IMR-90 (cell line): ENCODE data around the gene PAN3. TPM values are rescaled to one million over a fixed set of nuclear protein-coding genes. Genes with fewer than 3 reads are reported as not detected.

ENCODE experiments used
- ATAC-seq: fragments of 200-7000 bp; cut with Tn5 transposase; 2 replicates; pipeline ENCODE4 v1.9.1; 2020; ENCODE audit warnings: low read depth, mild to moderate bottlenecking, moderate library complexity
- BruUV-seq: library from RNA; stranded (reverse); fragments of 400-500 nt; replicated peaks from 2 replicates; lab custom pipeline; 2021; lab: Mats Ljungman, UMichigan
- CTCF ChIA-PET: fragments of 300-600 bp; formaldehyde crosslinking; extraction: SDS; loops from one replicate; lab custom pipeline; 2021; ENCODE audit warnings: antibody characterized with exemption; lab: Yijun Ruan, JAX
- POLR2A ChIA-PET: fragments of 300-600 bp; sonication (Branson Sonifier 250); formaldehyde crosslinking; loops from one replicate; lab custom pipeline; 2022; ENCODE audit warnings: antibody characterized with exemption; ENCODE audit not compliant: unreplicated experiment; lab: Charles Lee
- DNase-seq: peaks from one replicate; pipeline ENCODE4 v3.0.0; 2013
- H2AFZ ChIP-seq: replicated peaks from 2 replicates; pipeline ENCODE3; 2013; ENCODE audit warnings: low read length, mild to moderate bottlenecking; ENCODE audit not compliant: poor library complexity
- H2AK5ac ChIP-seq: 2 replicates; pipeline ENCODE4 v1.6.1; 2013; ENCODE audit warnings: low read depth, low read length, inconsistent platforms
- H2AK9ac ChIP-seq: replicated peaks from 2 replicates; pipeline ENCODE3; 2013; ENCODE audit warnings: mild to moderate bottlenecking, low read depth, low read length, moderate library complexity; ENCODE audit not compliant: poor library complexity
- H2BK120ac ChIP-seq: 2 replicates; pipeline ENCODE4 v1.6.1; 2013; ENCODE audit warnings: low read depth, low read length, inconsistent platforms
- H2BK15ac ChIP-seq: 3 replicates; pipeline ENCODE4 v1.6.1; 2013; ENCODE audit warnings: low read depth, low read length, inconsistent platforms
- H2BK20ac ChIP-seq: 2 replicates; pipeline ENCODE4 v1.6.1; 2013; ENCODE audit warnings: low read depth, mild to moderate bottlenecking, inconsistent platforms, low read length, moderate library complexity
- H2BK5ac ChIP-seq: 2 replicates; pipeline ENCODE4 v1.6.1; 2013; ENCODE audit warnings: mild to moderate bottlenecking, low read depth, low read length, inconsistent platforms; ENCODE audit not compliant: poor library complexity, severe bottlenecking
- H3K14ac ChIP-seq: replicated peaks from 2 replicates; pipeline ENCODE4 v1.6.1; 2013; ENCODE audit warnings: low read depth, low read length, inconsistent platforms
- H3K18ac ChIP-seq: 2 replicates; pipeline ENCODE4 v1.6.1; 2013; ENCODE audit warnings: low read depth, low read length, control low read depth
- H3K23ac ChIP-seq: 2 replicates; pipeline ENCODE4 v1.6.1; 2013; ENCODE audit warnings: low read depth, low read length, inconsistent platforms
- H3K27ac ChIP-seq: 2 replicates; pipeline ENCODE4 v1.5.1; 2013; ENCODE audit warnings: mild to moderate bottlenecking, control low read depth, low read length; ENCODE audit not compliant: insufficient read depth
- H3K27me3 ChIP-seq: 2 replicates; pipeline ENCODE4 v1.6.1; 2013; ENCODE audit warnings: low read length; ENCODE audit not compliant: control insufficient read depth, insufficient read depth
- H3K36me3 ChIP-seq: 2 replicates; pipeline ENCODE4 v1.6.1; 2013; ENCODE audit warnings: low read length, mixed read lengths; ENCODE audit not compliant: control insufficient read depth, insufficient read depth
- H3K4ac ChIP-seq: 2 replicates; pipeline ENCODE4 v1.6.1; 2013; ENCODE audit warnings: low read depth, low read length, inconsistent platforms
- H3K4me1 ChIP-seq: 2 replicates; pipeline ENCODE4 v1.6.1; 2013; ENCODE audit warnings: low read length, mixed read lengths; ENCODE audit not compliant: control insufficient read depth, insufficient read depth
- H3K4me2 ChIP-seq: 2 replicates; pipeline ENCODE4 v1.6.1; 2013; ENCODE audit warnings: low read depth, mild to moderate bottlenecking, control low read depth, low read length, moderate library complexity
- H3K4me3 ChIP-seq: 2 replicates; pipeline ENCODE4 v1.5.1; 2013; ENCODE audit warnings: low read depth, mild to moderate bottlenecking, control low read depth, low read length, moderate library complexity; ENCODE audit not compliant: insufficient read depth
- H3K56ac ChIP-seq: 2 replicates; pipeline ENCODE4 v1.6.1; 2013; ENCODE audit warnings: low read length, inconsistent platforms; ENCODE audit not compliant: insufficient read depth; ENCODE audit errors: extremely low read depth
- H3K79me1 ChIP-seq, 2 experiments: 2 replicates each; pipeline ENCODE4 v1.6.1; 2013; ENCODE audit warnings: low read length in 2 of 2, inconsistent platforms in 1 of 2, low read depth in 1 of 2
- H3K9ac ChIP-seq: 2 replicates; pipeline ENCODE4 v1.6.1; 2013; ENCODE audit warnings: low read depth, low read length, control low read depth
- H3K9me1 ChIP-seq: 2 replicates; pipeline ENCODE4 v1.6.1; 2013; ENCODE audit warnings: low read length, inconsistent platforms; ENCODE audit not compliant: insufficient read depth
- H3K9me3 ChIP-seq: 2 replicates; pipeline ENCODE4 v1.6.1; 2013; ENCODE audit warnings: low read length; ENCODE audit not compliant: control insufficient read depth, insufficient read depth
- H4K20me1 ChIP-seq: 2 replicates; pipeline ENCODE4 v1.6.1; 2013; ENCODE audit warnings: low read length, inconsistent platforms; ENCODE audit not compliant: insufficient read depth
- H4K5ac ChIP-seq: 2 replicates; pipeline ENCODE4 v1.6.1; 2013; ENCODE audit warnings: mild to moderate bottlenecking, low read depth, low read length, control low read depth
- H4K8ac ChIP-seq, 2 experiments: 2 replicates each; pipeline ENCODE4 v1.6.1; 2013; ENCODE audit warnings: low read depth in 2 of 2, low read length in 2 of 2, control low read depth in 1 of 2, inconsistent platforms in 1 of 2
- H4K91ac ChIP-seq: 2 replicates; pipeline ENCODE4 v1.6.1; 2013; ENCODE audit warnings: low read depth, low read length, inconsistent platforms; ENCODE audit not compliant: insufficient read depth
- BHLHE40 ChIP-seq: fragments of 150-350 bp; IDR thresholded peaks from 2 replicates; pipeline ENCODE4 v1.6.1; 2016; ENCODE audit warnings: mild to moderate bottlenecking, low read depth, low read length
- CEBPB ChIP-seq: IDR thresholded peaks from 2 replicates; pipeline ENCODE4 v1.6.1; 2012; ENCODE audit warnings: low read depth, low read length, improper control_type of control experiment
- CHD1 ChIP-seq: IDR thresholded peaks from 2 replicates; pipeline ENCODE4 v1.6.1; 2012; ENCODE audit warnings: low read depth, low read length, improper control_type of control experiment
- ELK1 ChIP-seq: fragments of 150-350 bp; IDR thresholded peaks from 2 replicates; pipeline ENCODE4 v1.6.1; 2016; ENCODE audit warnings: low read depth, mild to moderate bottlenecking, low read length, moderate library complexity, borderline replicate concordance
- FOS ChIP-seq: fragments of 150-350 bp; IDR thresholded peaks from 2 replicates; pipeline ENCODE4 v1.6.1; 2016; ENCODE audit warnings: low read depth, low read length
- MAFK ChIP-seq: IDR thresholded peaks from 2 replicates; pipeline ENCODE4 v1.6.1; 2012; ENCODE audit warnings: low read depth, low read length, improper control_type of control experiment
- MAZ ChIP-seq: IDR thresholded peaks from 2 replicates; pipeline ENCODE4 v1.6.1; 2012; ENCODE audit warnings: low read depth, mild to moderate bottlenecking, low read length, improper control_type of control experiment, moderate library complexity, borderline replicate concordance
- MXI1 ChIP-seq: IDR thresholded peaks from 2 replicates; pipeline ENCODE4 v1.6.1; 2012; ENCODE audit warnings: low read depth, mild to moderate bottlenecking, low read length, moderate library complexity, borderline replicate concordance
- NFE2L2 ChIP-seq: fragments of 150-350 bp; IDR thresholded peaks from 2 replicates; pipeline ENCODE4 v1.6.1; 2016; ENCODE audit warnings: low read depth, mild to moderate bottlenecking, low read length
- POLR2A ChIP-seq: IDR thresholded peaks from 2 replicates; pipeline ENCODE4 v1.6.1; 2012; ENCODE audit warnings: mild to moderate bottlenecking, low read depth, low read length
- RCOR1 ChIP-seq: IDR thresholded peaks from 2 replicates; pipeline ENCODE4 v1.6.1; 2012; ENCODE audit warnings: mild to moderate bottlenecking, low read length, improper control_type of control experiment; ENCODE audit not compliant: insufficient replicate concordance
- RFX5 ChIP-seq: IDR thresholded peaks from 2 replicates; pipeline ENCODE4 v1.8.0; 2012; ENCODE audit warnings: low read depth, mild to moderate bottlenecking, low read length, moderate library complexity
- SMC3 ChIP-seq: fragments of 150-350 bp; IDR thresholded peaks from 2 replicates; pipeline ENCODE4 v1.6.1; 2016; ENCODE audit warnings: low read depth, mild to moderate bottlenecking, antibody characterized with exemption, low read length, moderate library complexity
- WGBS, 2 experiments: methylation state at CpG; one replicate each; pipeline versions ENCODE4 v1.1.5 to v1.1.7; 2013; ENCODE audit warnings: missing lambda C conversion rate in 2 of 2; ENCODE audit not compliant: insufficient read length in 1 of 2; ENCODE audit errors: extremely low coverage in 2 of 2; 5-methylcytosine and 5-hydroxymethylcytosine counted together
- dilution Hi-C: fragments of 300-500 bp; cut with HindIII; formaldehyde crosslinking; loops from one replicate; pipeline ENCODE4 v1.14.3; 2018; ENCODE audit warnings: low sequenced_read_pairs; ENCODE audit not compliant: unreplicated experiment
- in situ Hi-C: fragments of 300-500 bp; cut with MboI; formaldehyde crosslinking; loops from 3 replicates; pipeline ENCODE4 v1.14.3; 2019; ENCODE audit warnings: low sequenced_read_pairs, inconsistent platforms, mixed read lengths
- intact Hi-C: fragments of 100-400 bp; cut with micrococcal nuclease; formaldehyde crosslinking; loops from 2 replicates; pipeline ENCODE4 v1.10.0; 2022
- polyA plus RNA-seq, 3 experiments: library from polyadenylated mRNA; depleted of rRNA; stranded (reverse); fragments of >200 nt; gene quantifications; 2 replicates each; pipeline ENCODE4 v1.2.3, GENCODE V29; 2012; ENCODE audit warnings: low replicate concordance in 1 of 3
- total RNA-seq: library from RNA; depleted of rRNA; stranded (reverse); fragments of >200 nt; gene quantifications from 2 replicates; pipeline ENCODE4 v1.2.3, GENCODE V29; 2012
- TF ChIP-seq, protein P1 (sequence below): conservative IDR thresholded peaks from 2 replicates; pipeline ENCODE4 v1.5.1; 2012; ENCODE audit warnings: mild to moderate bottlenecking, low read depth, low read length, improper control_type of control experiment
- TF ChIP-seq, protein P2 (sequence below): fragments of 150-350 bp; IDR thresholded peaks from 2 replicates; pipeline ENCODE4 v1.6.1; 2017; ENCODE audit warnings: mild to moderate bottlenecking, antibody characterized with exemption, low read length, low read depth

The PAN3 gene
- total and polyA plus RNA-seq, 2 of the 4 experiments (the other 2 are of a cell fraction): 6.6 to 15.1 TPM

DNA sequence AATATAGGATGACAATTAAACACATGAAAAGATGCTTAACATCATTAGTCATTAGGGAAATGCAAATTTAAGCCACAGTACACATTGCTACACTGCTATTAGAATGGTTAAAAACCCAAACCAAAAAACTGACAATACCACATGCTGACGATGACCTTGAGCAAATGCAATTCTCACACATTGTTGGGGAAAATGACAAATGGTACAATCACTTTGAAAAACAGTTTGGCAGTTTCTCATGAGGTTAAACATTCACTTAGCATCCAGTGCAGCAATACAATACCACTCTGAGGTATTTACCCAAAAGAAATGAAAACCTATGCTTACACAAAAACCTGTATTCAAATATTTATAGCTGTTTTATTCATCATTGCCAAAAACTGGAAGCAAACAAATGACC is 49.3 kb upstream of the PAN3 start:
- in situ Hi-C loops (no loop called here), dilution Hi-C loops (no loop called here), intact Hi-C loops (loop anchor here (2.0 kb wide), 1 partner anchor 20 kb away; no protein-coding TSS in a partner anchor)
- H4K8ac ChIP-seq: no peak overlapping the region
- no peak overlapping the region for H3K18ac ChIP-seq
- H3K4me2 ChIP-seq: no peak overlapping the region
- H3K9ac ChIP-seq: no peak overlapping the region
- no peak overlapping the region for H2AK5ac ChIP-seq
- H2AFZ ChIP-seq: no peak overlapping the region
- H3K9me3 ChIP-seq: no peaks in the 10 kb centered on the region
- no peak overlapping the region for H3K4ac ChIP-seq
- ATAC-seq (no peak), DNase-seq (no peak)
- no peak overlapping the region for H3K27ac ChIP-seq
- ChIA-PET CTCF (no interaction called here), POLR2A (no interaction called here)
- no peak overlapping the region for H2BK5ac ChIP-seq
- no peak overlapping the region for H2BK15ac ChIP-seq
- H3K36me3 ChIP-seq: no peaks in the 10 kb centered on the region
- no CpG with 5 or more reads among the region's 1 CpG for WGBS, 2 experiments
- no peak overlapping the region for H2AK9ac ChIP-seq
- H3K9me1 ChIP-seq: no peaks in the 10 kb centered on the region
- no peaks in the 10 kb centered on the region for H3K79me1 ChIP-seq
- no peaks in the 10 kb centered on the region for H4K20me1 ChIP-seq
- H3K23ac ChIP-seq: no peak overlapping the region
- H2BK120ac ChIP-seq: no peak overlapping the region
- no peak overlapping the region for H3K4me3 ChIP-seq
- H3K4me1 ChIP-seq: no peaks in the 10 kb centered on the region
- H3K56ac ChIP-seq: no peak overlapping the region
- H2BK20ac ChIP-seq: no peak overlapping the region
- H3K27me3 ChIP-seq: peaks cover 9% of the 10 kb centered on the region
- H4K91ac ChIP-seq: no peak overlapping the region
- no peak overlapping the region for H3K14ac ChIP-seq
- H4K5ac ChIP-seq: no peak overlapping the region
- TF ChIP-seq, protein P1, sequence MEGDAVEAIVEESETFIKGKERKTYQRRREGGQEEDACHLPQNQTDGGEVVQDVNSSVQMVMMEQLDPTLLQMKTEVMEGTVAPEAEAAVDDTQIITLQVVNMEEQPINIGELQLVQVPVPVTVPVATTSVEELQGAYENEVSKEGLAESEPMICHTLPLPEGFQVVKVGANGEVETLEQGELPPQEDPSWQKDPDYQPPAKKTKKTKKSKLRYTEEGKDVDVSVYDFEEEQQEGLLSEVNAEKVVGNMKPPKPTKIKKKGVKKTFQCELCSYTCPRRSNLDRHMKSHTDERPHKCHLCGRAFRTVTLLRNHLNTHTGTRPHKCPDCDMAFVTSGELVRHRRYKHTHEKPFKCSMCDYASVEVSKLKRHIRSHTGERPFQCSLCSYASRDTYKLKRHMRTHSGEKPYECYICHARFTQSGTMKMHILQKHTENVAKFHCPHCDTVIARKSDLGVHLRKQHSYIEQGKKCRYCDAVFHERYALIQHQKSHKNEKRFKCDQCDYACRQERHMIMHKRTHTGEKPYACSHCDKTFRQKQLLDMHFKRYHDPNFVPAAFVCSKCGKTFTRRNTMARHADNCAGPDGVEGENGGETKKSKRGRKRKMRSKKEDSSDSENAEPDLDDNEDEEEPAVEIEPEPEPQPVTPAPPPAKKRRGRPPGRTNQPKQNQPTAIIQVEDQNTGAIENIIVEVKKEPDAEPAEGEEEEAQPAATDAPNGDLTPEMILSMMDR: no peak
- TF ChIP-seq MAFK: no peak
- no peak for TF ChIP-seq FOS
- TF ChIP-seq NFE2L2: no peak
- no peak for TF ChIP-seq MXI1
- TF ChIP-seq RFX5: no peak
- no peak for TF ChIP-seq POLR2A
- no peak for TF ChIP-seq ELK1
- no peak for TF ChIP-seq CEBPB
- TF ChIP-seq CHD1: no peak
- no peak for TF ChIP-seq MAZ
- TF ChIP-seq, protein P2, sequence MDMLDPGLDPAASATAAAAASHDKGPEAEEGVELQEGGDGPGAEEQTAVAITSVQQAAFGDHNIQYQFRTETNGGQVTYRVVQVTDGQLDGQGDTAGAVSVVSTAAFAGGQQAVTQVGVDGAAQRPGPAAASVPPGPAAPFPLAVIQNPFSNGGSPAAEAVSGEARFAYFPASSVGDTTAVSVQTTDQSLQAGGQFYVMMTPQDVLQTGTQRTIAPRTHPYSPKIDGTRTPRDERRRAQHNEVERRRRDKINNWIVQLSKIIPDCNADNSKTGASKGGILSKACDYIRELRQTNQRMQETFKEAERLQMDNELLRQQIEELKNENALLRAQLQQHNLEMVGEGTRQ: no peak
- TF ChIP-seq BHLHE40: no peak
- TF ChIP-seq SMC3: no peak
- TF ChIP-seq RCOR1: no peak
- no TSS peak for BruUV-seq
